ENCODE measurements around the gene AQP1. TPM values are rescaled to one million over a fixed set of nuclear protein-coding genes. Genes with fewer than 3 reads are reported as not detected.

AQP1 gene
- total and polyA plus RNA-seq, 10 of the 15 experiments (the other 5 are each of a cell fraction or from before 2014, with no cell fraction given): 0.03 to 0.64 TPM; not detected in 8

DNA sequence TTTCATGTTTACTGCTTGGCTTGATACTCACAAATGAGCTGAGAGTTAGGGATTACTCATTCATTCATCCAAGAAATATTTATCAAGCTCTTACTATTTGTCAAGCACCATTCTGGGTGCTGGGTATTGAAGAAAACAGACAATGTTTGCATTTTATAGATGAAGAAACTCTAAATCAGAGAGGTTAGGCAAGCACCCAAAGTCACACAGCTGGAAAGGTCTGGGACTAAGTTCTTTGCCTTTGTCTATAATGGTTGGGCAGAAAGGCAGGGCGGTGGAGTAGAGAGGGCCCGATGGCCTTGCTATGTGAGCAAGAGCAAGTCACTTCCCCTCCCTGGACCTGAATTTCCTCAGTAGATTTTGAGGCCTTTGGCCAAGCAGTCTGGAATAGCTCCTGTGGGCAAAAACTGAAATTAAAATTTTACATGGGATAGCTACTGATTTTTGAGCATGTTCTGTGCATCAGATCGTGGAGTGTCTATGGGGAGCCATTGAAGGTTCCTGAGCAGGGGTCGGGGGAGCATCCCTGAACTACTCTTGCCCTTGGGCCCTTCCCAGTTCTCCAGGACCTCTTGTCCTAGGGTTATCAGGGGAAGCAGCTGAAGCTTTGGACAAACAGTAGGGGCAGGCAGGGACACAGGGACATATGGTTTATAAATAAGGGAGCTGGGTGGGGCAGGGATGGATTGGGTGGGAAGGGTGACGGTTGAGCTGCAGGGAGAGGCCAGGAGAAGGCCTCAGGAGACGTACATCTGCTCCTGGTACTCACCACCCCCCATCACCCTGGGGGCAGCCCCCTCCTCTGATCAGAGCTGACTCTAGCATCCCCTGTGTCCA, 23.3 kb downstream of the AQP1 start (continued):
- TF ChIP-seq, protein P1, sequence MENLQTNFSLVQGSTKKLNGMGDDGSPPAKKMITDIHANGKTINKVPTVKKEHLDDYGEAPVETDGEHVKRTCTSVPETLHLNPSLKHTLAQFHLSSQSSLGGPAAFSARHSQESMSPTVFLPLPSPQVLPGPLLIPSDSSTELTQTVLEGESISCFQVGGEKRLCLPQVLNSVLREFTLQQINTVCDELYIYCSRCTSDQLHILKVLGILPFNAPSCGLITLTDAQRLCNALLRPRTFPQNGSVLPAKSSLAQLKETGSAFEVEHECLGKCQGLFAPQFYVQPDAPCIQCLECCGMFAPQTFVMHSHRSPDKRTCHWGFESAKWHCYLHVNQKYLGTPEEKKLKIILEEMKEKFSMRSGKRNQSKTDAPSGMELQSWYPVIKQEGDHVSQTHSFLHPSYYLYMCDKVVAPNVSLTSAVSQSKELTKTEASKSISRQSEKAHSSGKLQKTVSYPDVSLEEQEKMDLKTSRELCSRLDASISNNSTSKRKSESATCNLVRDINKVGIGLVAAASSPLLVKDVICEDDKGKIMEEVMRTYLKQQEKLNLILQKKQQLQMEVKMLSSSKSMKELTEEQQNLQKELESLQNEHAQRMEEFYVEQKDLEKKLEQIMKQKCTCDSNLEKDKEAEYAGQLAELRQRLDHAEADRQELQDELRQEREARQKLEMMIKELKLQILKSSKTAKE (IDR thresholded peaks at IDR 0.05; ENCODE audit: low read depth, poor library complexity, severe bottlenecking): no peak
- TF ChIP-seq HDAC2 (IDR thresholded peaks at IDR 0.05): no peak

DNA sequence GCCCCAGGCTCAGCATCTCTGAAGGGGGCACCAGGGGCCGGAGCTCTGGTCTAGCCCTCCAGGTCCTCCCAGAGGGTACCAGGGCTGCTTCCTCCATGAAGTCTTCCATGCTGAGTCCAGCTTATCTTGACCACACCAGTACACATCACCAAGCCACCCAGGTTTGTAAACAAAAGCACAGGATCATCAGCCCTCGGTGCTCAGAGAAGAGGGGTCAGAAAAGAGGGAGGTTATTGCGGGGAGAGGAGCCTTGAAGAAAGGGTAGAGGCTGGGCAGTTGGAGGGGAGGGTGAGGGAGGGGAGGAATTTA, 23.9 kb downstream of the AQP1 start:
- Histone ChIP-seq H4K20me1 (ENCODE audit: control insufficient read depth, insufficient read depth) (no peaks in the 10 kb centered on the region), H3K9me3 (replicated peaks; ENCODE audit: control insufficient read depth, insufficient read depth, low read length) (no peaks in the 10 kb centered on the region), H3K4me3 (no peak overlapping the region), H3K9ac (ENCODE audit: control insufficient read depth, insufficient read depth, low read length) (no peak overlapping the region), H3K4me2 (ENCODE audit: control insufficient read depth, insufficient read depth) (no peak overlapping the region), H3K27me3 (replicated peaks in 1 of 2; ENCODE audit: control insufficient read depth in 2 of 2, insufficient read depth in 2 of 2, low read length in 1 of 2) (peaks cover 0 to 6% of the 10 kb centered on the region in 2 experiments; a peak in 3 of 4 replicates), H3K27ac (ENCODE audit: control insufficient read depth, insufficient read depth) (no peak overlapping the region), H3K4me1 (ENCODE audit: control insufficient read depth, insufficient read depth, low read length) (no peaks in the 10 kb centered on the region), H2AFZ (ENCODE audit: control insufficient read depth, low read depth, low read length) (no peak overlapping the region), H3K79me2 (ENCODE audit: control insufficient read depth, insufficient read depth, low read length) (no peaks in the 10 kb centered on the region), H3K36me3 (ENCODE audit: control insufficient read depth in 2 of 2, insufficient read depth in 2 of 2, low read length in 1 of 2) (no peaks in the 10 kb centered on the region)
- ChIA-PET RAD21 (ENCODE audit: unreplicated experiment) (interaction anchor here (1.9 kb wide), 1 partner anchor 38 kb away, joined by 4 read pairs; no protein-coding TSS in a partner anchor), POLR2A (no interaction called here), CTCF (interaction anchor here (0.9 to 7.2 kb wide), 2 partner anchors 38 to 48 kb away, joined by 5 to 159 read pairs; no protein-coding TSS in a partner anchor), SMC1A (ENCODE audit: uncharacterized antibody, unreplicated experiment) (interaction anchor here (1.1 to 1.7 kb wide), 2 partner anchors 11 to 43 kb away, joined by 3 to 4 read pairs; no protein-coding TSS in a partner anchor)
- TF ChIP-seq NBN (IDR thresholded peaks at IDR 0.05): no peak
- no peak for TF ChIP-seq FOS (IDR thresholded peaks at IDR 0.05; ENCODE audit: borderline replicate concordance, extremely low read depth, insufficient read length)
- no peak for TF ChIP-seq MAX (IDR thresholded peaks at IDR 0.05; ENCODE audit: low read depth, low read length)
- TF ChIP-seq, protein P2, sequence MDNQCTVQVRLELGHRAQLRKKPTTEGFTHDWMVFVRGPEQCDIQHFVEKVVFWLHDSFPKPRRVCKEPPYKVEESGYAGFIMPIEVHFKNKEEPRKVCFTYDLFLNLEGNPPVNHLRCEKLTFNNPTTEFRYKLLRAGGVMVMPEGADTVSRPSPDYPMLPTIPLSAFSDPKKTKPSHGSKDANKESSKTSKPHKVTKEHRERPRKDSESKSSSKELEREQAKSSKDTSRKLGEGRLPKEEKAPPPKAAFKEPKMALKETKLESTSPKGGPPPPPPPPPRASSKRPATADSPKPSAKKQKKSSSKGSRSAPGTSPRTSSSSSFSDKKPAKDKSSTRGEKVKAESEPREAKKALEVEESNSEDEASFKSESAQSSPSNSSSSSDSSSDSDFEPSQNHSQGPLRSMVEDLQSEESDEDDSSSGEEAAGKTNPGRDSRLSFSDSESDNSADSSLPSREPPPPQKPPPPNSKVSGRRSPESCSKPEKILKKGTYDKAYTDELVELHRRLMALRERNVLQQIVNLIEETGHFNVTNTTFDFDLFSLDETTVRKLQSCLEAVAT (IDR thresholded peaks at IDR 0.05): no peak
- no peak for TF ChIP-seq RUNX3 (IDR thresholded peaks at IDR 0.05; ENCODE audit: low read length)
- no peak for TF ChIP-seq SMARCA5 (IDR thresholded peaks at IDR 0.05)
- no peak for TF ChIP-seq CBFB (IDR thresholded peaks at IDR 0.05; ENCODE audit: low read depth)
- TF ChIP-seq ZNF207 (IDR thresholded peaks at IDR 0.05; ENCODE audit: borderline replicate concordance): no peak
- no peak for TF ChIP-seq CHD4 (IDR thresholded peaks at IDR 0.05)
- TF ChIP-seq MTA3 (IDR thresholded peaks at IDR 0.05; ENCODE audit: borderline replicate concordance, low read length): no peak
- no peak for TF ChIP-seq TAF1 (IDR thresholded peaks at IDR 0.05; ENCODE audit: borderline replicate concordance, low read depth, low read length)
- no peak for TF ChIP-seq CREM (IDR thresholded peaks at IDR 0.05; ENCODE audit: low read depth)
- no peak for TF ChIP-seq RB1 (IDR thresholded peaks at IDR 0.05; ENCODE audit: borderline replicate concordance)
- TF ChIP-seq, protein P1 (IDR thresholded peaks at IDR 0.05; ENCODE audit: low read depth, poor library complexity, severe bottlenecking): no peak
- TF ChIP-seq BHLHE40 (IDR thresholded peaks at IDR 0.05; ENCODE audit: borderline replicate concordance in 1 of 2, low read depth in 2 of 2, low read length in 1 of 2): no peak
- in situ Hi-C loops (cut with MboI): no loop called here
- FAIRE-seq: no peak
- ATAC-seq: no peak
- intact Hi-C loops (cut with micrococcal nuclease; ENCODE audit: unreplicated experiment): loop anchor here (5.0 kb wide), 1 partner anchor 187 kb away; no protein-coding TSS in a partner anchor
- BruUV-seq (replicated peaks): no TSS peak
- DNase-seq (ENCODE audit: low read depth, low spot score): no peak
- 0% methylated on average over 2 of the region's 3 CpGs for WGBS (ENCODE audit: insufficient coverage, insufficient replicate concordance, low lambda C conversion rate, missing lambda C conversion rate)
